SW480 (cell line): Measurements from ENCODE around the gene ANKFY1.
A peak's percentile ranks its signal among the peaks of the same experiment; 100 is the strongest.

ENCODE experiments used
- DNase-seq: peaks from one replicate; pipeline ENCODE4 v3.0.0-alpha.2; 2016; ENCODE audit warnings: low spot score

The ANKFY1 gene

DNA sequence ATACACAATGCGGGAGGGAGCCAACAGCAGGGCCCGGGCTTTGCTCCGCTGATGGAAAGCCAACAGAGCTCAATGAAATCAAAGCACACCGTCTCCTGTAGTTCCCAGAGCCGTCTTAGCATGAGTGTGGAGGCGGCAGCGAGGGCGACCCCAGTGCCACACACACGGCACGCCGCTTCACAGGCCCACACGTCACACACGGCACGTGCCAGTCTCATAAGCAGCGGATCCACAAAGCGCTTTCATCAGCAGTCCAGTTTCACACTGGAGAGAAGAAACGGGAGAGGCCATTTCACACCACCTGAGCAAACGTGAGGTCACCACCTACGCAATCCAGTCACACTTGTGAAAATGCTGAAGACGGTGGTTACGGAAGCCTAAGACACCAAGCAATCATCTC lies 86.0 kb downstream of the ANKFY1 start:
- DNase-seq: no peak

GRCh38 chr17:4176808-4177472 lies 86.8 kb downstream of the ANKFY1 start:
- DNase-seq: no peak

GRCh38 chr17:4175921-4176807 lies 87.6 kb downstream of the ANKFY1 start:
- DNase-seq: peak; percentile 46

- DNase-seq: no peak
Measured at GRCh38 chr17:4174556-4174955, 89.2 kb downstream of the ANKFY1 start.

DNA sequence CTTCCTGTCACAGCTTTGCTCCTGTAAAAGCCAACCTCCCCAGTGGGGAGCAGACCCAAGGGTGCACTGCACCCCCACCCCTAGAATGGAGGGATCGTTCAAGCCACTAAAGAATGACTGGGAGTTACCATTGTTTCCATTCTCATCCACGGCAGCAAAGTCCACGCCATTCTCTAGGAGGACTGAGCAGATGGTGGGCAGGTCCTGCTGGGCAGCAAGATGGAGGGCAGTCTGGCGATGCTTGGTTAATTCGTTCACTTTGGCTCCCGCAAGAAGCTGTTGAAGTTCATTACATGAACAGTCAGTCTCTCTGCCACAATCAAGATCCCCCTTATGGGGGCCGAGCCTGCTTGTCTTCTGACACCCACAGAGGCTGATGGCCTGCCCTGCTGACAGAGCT lies 90.0 kb downstream of the ANKFY1 start:
- no peak for DNase-seq

GRCh38 chr17:4172356-4172755 lies 91.4 kb downstream of the ANKFY1 start:
- DNase-seq: no peak

DNA sequence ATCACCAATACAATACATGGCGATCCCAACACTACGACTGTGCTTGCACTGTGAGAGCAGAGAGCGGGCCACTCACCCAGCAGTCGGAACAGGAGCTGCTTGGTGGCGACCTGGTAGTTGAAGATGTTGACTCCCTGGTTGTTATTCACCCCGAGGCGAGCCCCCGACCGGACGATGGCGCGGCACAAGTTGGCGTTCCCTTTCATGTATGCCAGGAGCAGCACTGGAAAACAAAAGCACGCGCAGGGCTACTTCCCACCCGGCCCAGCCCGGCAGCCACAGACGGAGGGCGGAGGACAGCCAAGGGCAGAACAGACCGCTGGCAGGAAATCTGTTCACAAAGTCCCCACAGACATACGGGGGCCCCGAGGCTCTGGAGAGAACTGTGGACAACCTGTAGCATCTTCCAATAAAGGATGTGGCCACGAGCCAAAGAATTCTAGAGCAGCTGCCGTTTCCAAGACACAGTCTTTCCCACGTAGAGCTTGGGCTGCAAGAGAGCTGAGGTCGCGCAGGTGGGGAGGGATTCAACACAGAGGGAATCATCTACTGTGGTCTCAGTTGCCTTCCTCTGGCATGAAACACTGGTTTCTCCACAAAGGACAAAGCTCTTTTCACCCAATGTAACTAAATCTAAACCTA lies 93.0 kb downstream of the ANKFY1 start:
- DNase-seq: no peak

GRCh38 chr17:4167786-4168185 lies 96.0 kb downstream of the ANKFY1 start:
- DNase-seq: no peak

- DNase-seq: no peak
Measured at GRCh38 chr17:4166419-4166818, 97.4 kb downstream of the ANKFY1 start.

GRCh38 chr17:4165301-4166010 lies 98.3 kb downstream of the ANKFY1 start:
- DNase-seq: no peak

GRCh38 chr17:4163951-4164350 lies 99.8 kb downstream of the ANKFY1 start:
- no peak for DNase-seq

DNA sequence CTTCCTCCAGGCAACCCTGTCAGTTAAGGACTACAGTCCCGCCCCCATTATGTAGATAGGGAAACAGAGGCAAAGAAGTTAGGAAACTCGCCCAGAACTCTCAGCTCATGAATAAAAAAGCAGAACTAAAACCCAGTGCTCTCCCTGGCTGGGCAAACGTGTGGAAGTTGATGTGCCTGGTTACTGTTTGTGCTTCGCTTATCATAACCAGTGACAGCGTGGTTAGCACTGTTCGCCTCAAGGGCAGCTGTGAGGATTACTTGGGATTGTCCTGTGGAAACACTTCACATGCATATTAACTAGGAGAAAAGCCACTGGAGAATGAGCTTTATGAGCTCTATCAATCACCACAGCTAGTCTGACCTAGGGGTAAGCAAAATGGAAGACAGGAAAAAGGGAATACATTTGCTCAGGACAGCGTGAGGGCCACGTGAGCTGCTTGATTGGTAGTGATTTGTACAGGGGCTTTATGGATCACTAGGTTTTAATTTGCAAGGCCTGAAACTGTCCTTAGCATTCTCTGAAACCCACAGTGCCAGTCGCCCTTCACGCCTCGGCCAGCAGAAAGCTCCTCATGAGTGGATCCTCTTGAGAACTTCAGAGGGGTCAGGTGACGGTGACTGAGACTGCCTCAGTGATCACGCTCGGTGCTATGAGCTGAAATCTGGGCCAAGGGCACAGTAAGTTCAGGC lies 100.9 kb downstream of the ANKFY1 start:
- DNase-seq: no peak

DNA sequence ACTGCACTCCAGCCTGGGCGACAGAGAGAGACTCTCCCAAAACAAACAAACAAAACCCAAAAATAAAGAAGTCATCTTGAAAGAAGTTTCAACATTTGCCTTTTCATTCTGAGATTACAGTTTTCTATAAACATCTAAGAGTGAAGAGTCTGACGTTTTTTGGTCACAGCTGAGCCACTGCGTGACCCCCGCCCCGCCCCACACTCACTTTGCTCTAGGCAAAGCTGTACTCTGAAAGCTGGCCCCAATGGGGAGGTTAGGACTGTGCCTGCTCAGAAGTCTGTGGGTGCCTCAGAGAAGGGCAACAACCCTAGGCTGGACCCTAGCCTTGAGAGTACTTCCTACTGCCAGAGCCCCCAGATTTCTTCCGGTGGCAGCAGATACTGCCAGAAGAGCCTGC lies 101.5 kb downstream of the ANKFY1 start:
- no peak for DNase-seq

GRCh38 chr17:4161967-4162305 lies 101.8 kb downstream of the ANKFY1 start:
- DNase-seq: no peak

- peak; percentile 72 for DNase-seq
Measured at GRCh38 chr17:4161192-4161966, 102.4 kb downstream of the ANKFY1 start.

DNA sequence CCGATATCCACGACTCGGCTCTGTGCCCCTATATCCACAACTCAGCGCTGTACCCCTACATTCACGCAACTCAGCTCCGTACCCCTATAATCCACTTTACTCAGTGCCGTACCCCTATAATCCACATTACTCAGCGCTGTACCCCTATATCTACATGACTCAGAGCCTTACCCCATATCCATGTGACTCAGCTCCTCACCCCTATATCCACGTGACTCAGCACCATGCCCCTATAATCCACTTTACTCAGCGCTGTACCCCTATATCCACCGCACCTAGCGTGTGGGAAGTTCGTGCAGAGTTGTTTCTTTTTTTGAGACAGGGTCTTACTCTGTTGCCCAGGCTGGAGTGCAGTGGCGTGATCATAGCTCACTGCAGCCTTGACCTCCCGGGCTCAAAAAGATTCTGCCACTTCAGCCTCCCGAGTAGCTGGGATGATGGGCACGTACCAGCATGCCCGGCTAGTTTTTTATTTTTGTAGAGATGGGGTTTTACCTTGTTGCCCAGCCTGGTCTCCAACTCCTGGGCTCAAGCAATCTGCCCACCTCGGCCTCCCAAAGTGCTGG lies 103.4 kb downstream of the ANKFY1 start:
- DNase-seq: no peak

DNA sequence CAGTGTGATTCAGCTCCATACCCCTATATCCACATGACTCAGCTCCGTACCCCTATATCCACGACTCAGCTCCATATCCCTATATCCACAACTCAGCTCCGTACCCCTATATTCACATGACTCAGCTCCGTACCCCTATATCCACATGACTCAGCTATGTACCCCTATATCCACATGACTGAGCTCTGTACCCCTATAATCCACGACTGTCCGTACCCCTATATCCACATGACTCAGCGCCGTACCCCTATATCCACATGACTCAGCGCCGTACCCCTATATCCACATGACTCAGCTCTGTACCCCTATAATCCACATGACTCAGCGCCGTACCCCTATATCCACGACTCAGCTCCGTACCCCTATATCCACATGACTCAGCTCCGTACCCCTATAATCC lies 104.0 kb downstream of the ANKFY1 start:
- DNase-seq: no peak

- DNase-seq: no peak
Measured at GRCh38 chr17:4157618-4158333, 106.0 kb downstream of the ANKFY1 start.

DNA sequence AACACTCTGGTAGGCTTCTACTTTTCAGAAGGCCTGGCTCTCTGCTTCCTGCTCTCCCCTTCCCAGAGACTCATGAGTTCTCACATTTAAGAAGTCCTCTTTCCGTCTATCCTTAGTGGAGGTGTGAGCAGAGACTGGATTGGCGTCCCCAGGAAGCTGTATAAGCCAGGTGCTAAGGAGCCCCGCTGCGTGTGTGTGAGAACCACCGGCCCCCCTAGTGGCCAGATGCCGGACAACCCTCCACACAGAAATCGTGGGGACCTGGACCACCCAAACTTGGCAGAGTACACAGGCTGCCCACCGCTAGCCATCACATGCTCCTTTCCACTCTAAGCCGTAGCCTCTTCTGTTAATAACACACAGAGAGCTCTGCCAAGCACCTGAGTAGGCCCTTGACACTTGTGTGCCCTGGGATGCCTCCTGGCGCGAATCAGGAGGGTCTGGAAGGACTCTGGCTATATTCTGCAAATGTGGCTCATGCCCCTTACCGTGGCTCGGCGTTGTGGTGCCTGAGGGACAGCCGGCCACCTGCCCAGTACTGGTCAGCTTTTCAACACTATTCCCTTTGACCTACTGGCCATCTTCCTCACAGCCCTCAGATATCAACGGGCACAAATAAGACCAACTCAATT lies 106.9 kb downstream of the ANKFY1 start:
- DNase-seq: no peak
